HG03196 (cell line): ENCODE measurements around the gene TMEM52.

Experiments used
- ATAC-seq: cut with Tn5 transposase; IDR thresholded peaks from one replicate; pipeline ENCODE4 v1.9.1; 2021; ENCODE audit not compliant: unreplicated experiment

TMEM52 gene

GRCh38 chr1:1928231-1929101 lies 9.4 kb upstream of the TMEM52 start:
- ATAC-seq: no peak

GRCh38 chr1:1927751-1928150 lies 8.7 kb upstream of the TMEM52 start:
- no peak for ATAC-seq

- ATAC-seq: no peak
Measured at GRCh38 chr1:1926886-1927660, 8.0 kb upstream of the TMEM52 start.

- no peak for ATAC-seq
Measured at GRCh38 chr1:1926346-1926811, 7.3 kb upstream of the TMEM52 start.

- no peak for ATAC-seq
Measured at GRCh38 chr1:1925437-1926345, 6.6 kb upstream of the TMEM52 start.

GRCh38 chr1:1924849-1925248 lies 5.8 kb upstream of the TMEM52 start:
- ATAC-seq: no peak

GRCh38 chr1:1924386-1924785 lies 5.3 kb upstream of the TMEM52 start:
- no peak for ATAC-seq

- no peak for ATAC-seq
Measured at GRCh38 chr1:1922956-1923833, 4.1 kb upstream of the TMEM52 start.

- no peak for ATAC-seq
Measured at GRCh38 chr1:1922702-1922955, 3.5 kb upstream of the TMEM52 start.

GRCh38 chr1:1921901-1922701 lies 3.0 kb upstream of the TMEM52 start:
- no peak for ATAC-seq

GRCh38 chr1:1921459-1921862 lies 2.4 kb upstream of the TMEM52 start:
- ATAC-seq: no peak

- no peak for ATAC-seq
Measured at GRCh38 chr1:1920608-1921458, 1.8 kb upstream of the TMEM52 start.

- no peak for ATAC-seq
Measured at GRCh38 chr1:1920057-1920607, 1.1 kb upstream of the TMEM52 start.

GRCh38 chr1:1919304-1920056 lies 401 bp upstream of the TMEM52 start:
- ATAC-seq: peak; percentile 74

- ATAC-seq: no peak
Measured at GRCh38 chr1:1917995-1918900, 831 bp downstream of the TMEM52 start.

GRCh38 chr1:1917304-1917976 lies 1.6 kb downstream of the TMEM52 start:
- no peak for ATAC-seq
